ENCODE measurements around the gene GLO1. TPM values are rescaled to one million over a fixed set of nuclear protein-coding genes. Genes with fewer than 3 reads are reported as not detected.

GLO1 gene
- total and polyA plus RNA-seq, 2 experiments from 2014 or later, result 273 TPM

DNA sequence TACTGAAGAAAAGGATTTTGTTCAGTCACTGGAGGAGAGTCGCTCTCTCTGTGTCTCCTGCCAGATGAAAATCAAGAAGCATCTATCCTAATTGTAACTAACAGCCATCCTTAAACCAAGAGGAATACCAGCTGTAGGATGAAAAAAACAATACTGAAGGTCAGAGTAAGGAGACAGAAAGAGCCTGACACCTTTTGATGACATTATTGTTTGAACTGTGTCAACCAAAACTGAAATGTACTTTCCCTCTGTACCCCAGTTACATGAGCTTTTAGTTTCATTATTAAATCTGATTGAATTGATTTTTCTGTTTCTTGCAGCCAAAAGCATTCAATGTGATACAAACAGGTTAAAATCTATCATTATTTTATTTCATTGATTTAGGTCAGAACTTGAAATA lies 46.0 kb downstream of the GLO1 start:
- TF ChIP-seq EZH2phosphoT487 (IDR thresholded peaks at IDR 0.05; ENCODE audit: unreplicated experiment) (no peak), ZNF331 (CRISPR knock-in tag; IDR thresholded peaks at IDR 0.05; ENCODE audit: low read depth) (no peak), NANOG (IDR thresholded peaks at IDR 0.05; ENCODE audit: borderline replicate concordance) (no peak)
- TF ChIP-seq, protein P1, sequence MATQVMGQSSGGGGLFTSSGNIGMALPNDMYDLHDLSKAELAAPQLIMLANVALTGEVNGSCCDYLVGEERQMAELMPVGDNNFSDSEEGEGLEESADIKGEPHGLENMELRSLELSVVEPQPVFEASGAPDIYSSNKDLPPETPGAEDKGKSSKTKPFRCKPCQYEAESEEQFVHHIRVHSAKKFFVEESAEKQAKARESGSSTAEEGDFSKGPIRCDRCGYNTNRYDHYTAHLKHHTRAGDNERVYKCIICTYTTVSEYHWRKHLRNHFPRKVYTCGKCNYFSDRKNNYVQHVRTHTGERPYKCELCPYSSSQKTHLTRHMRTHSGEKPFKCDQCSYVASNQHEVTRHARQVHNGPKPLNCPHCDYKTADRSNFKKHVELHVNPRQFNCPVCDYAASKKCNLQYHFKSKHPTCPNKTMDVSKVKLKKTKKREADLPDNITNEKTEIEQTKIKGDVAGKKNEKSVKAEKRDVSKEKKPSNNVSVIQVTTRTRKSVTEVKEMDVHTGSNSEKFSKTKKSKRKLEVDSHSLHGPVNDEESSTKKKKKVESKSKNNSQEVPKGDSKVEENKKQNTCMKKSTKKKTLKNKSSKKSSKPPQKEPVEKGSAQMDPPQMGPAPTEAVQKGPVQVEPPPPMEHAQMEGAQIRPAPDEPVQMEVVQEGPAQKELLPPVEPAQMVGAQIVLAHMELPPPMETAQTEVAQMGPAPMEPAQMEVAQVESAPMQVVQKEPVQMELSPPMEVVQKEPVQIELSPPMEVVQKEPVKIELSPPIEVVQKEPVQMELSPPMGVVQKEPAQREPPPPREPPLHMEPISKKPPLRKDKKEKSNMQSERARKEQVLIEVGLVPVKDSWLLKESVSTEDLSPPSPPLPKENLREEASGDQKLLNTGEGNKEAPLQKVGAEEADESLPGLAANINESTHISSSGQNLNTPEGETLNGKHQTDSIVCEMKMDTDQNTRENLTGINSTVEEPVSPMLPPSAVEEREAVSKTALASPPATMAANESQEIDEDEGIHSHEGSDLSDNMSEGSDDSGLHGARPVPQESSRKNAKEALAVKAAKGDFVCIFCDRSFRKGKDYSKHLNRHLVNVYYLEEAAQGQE (IDR thresholded peaks at IDR 0.05; ENCODE audit: unreplicated experiment), result no peak
- TF ChIP-seq, protein P2, sequence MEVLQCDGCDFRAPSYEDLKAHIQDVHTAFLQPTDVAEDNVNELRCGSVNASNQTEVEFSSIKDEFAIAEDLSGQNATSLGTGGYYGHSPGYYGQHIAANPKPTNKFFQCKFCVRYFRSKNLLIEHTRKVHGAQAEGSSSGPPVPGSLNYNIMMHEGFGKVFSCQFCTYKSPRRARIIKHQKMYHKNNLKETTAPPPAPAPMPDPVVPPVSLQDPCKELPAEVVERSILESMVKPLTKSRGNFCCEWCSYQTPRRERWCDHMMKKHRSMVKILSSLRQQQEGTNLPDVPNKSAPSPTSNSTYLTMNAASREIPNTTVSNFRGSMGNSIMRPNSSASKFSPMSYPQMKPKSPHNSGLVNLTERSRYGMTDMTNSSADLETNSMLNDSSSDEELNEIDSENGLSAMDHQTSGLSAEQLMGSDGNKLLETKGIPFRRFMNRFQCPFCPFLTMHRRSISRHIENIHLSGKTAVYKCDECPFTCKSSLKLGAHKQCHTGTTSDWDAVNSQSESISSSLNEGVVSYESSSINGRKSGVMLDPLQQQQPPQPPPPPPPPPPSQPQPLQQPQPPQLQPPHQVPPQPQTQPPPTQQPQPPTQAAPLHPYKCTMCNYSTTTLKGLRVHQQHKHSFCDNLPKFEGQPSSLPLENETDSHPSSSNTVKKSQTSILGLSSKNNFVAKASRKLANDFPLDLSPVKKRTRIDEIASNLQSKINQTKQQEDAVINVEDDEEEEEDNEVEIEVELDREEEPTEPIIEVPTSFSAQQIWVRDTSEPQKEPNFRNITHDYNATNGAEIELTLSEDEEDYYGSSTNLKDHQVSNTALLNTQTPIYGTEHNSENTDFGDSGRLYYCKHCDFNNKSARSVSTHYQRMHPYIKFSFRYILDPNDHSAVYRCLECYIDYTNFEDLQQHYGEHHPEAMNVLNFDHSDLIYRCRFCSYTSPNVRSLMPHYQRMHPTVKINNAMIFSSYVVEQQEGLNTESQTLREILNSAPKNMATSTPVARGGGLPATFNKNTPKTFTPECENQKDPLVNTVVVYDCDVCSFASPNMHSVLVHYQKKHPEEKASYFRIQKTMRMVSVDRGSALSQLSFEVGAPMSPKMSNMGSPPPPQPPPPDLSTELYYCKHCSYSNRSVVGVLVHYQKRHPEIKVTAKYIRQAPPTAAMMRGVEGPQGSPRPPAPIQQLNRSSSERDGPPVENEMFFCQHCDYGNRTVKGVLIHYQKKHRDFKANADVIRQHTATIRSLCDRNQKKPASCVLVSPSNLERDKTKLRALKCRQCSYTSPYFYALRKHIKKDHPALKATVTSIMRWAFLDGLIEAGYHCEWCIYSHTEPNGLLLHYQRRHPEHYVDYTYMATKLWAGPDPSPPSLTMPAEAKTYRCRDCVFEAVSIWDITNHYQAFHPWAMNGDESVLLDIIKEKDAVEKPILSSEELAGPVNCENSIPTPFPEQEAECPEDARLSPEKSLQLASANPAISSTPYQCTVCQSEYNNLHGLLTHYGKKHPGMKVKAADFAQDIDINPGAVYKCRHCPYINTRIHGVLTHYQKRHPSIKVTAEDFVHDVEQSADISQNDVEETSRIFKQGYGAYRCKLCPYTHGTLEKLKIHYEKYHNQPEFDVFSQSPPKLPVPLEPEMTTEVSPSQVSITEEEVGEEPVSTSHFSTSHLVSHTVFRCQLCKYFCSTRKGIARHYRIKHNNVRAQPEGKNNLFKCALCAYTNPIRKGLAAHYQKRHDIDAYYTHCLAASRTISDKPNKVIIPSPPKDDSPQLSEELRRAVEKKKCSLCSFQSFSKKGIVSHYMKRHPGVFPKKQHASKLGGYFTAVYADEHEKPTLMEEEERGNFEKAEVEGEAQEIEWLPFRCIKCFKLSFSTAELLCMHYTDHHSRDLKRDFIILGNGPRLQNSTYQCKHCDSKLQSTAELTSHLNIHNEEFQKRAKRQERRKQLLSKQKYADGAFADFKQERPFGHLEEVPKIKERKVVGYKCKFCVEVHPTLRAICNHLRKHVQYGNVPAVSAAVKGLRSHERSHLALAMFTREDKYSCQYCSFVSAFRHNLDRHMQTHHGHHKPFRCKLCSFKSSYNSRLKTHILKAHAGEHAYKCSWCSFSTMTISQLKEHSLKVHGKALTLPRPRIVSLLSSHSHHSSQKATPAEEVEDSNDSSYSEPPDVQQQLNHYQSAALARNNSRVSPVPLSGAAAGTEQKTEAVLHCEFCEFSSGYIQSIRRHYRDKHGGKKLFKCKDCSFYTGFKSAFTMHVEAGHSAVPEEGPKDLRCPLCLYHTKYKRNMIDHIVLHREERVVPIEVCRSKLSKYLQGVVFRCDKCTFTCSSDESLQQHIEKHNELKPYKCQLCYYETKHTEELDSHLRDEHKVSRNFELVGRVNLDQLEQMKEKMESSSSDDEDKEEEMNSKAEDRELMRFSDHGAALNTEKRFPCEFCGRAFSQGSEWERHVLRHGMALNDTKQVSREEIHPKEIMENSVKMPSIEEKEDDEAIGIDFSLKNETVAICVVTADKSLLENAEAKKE (CRISPR knock-in tag; IDR thresholded peaks at IDR 0.05), result no peak
- no peaks in the 10 kb centered on the region for H3K36me3 ChIP-seq (ENCODE audit: insufficient read depth)
- ATAC-seq, result no peak

More for the DNA sequence above, 46.0 kb downstream of the GLO1 start:
- Mint-ChIP-seq H3K27ac (no peak overlapping the region), H3K9me3 (no peaks in the 10 kb centered on the region), H3K27me3 (ENCODE audit: insufficient read depth, low read depth, poor library complexity) (no peaks in the 10 kb centered on the region), H3K36me3 (ENCODE audit: low read depth) (no peaks in the 10 kb centered on the region), H3K4me3 (no peak overlapping the region), H3K4me1 (no peaks in the 10 kb centered on the region)
- no peaks in the 10 kb centered on the region for H3K4me1 ChIP-seq (ENCODE audit: insufficient read depth)
- DNase-seq (ENCODE audit: low spot score), result no peak
- no peak overlapping the region for H3K4me2 ChIP-seq
- H3K79me2 ChIP-seq (replicated peaks; ENCODE audit: insufficient read depth), result no peaks in the 10 kb centered on the region
- no peaks in the 10 kb centered on the region for H3F3A ChIP-seq (replicated peaks; ENCODE audit: low read depth)
- H4K20me1 ChIP-seq (replicated peaks; ENCODE audit: insufficient read depth), result no peaks in the 10 kb centered on the region
- H3K9me2 ChIP-seq (ENCODE audit: insufficient read depth), result no peaks in the 10 kb centered on the region
- no peak overlapping the region for H3K4me3 ChIP-seq
- no peaks in the 10 kb centered on the region for H3K27me3 ChIP-seq (ENCODE audit: insufficient read depth)
- H3K27ac ChIP-seq (ENCODE audit: low read depth), result no peak overlapping the region
- no peak overlapping the region for H2AFZ ChIP-seq

Data from GM23338 (cell line).